ENCODE results near the gene GALNS. TPM values are rescaled to one million over a fixed set of nuclear protein-coding genes. Genes with fewer than 3 reads are reported as not detected.

Gene GALNS
- total and polyA plus RNA-seq, 2 of the 8 experiments (the other 6 are each of a cell fraction or from before 2014, with no cell fraction given): 8.9 to 17.8 TPM

DNA sequence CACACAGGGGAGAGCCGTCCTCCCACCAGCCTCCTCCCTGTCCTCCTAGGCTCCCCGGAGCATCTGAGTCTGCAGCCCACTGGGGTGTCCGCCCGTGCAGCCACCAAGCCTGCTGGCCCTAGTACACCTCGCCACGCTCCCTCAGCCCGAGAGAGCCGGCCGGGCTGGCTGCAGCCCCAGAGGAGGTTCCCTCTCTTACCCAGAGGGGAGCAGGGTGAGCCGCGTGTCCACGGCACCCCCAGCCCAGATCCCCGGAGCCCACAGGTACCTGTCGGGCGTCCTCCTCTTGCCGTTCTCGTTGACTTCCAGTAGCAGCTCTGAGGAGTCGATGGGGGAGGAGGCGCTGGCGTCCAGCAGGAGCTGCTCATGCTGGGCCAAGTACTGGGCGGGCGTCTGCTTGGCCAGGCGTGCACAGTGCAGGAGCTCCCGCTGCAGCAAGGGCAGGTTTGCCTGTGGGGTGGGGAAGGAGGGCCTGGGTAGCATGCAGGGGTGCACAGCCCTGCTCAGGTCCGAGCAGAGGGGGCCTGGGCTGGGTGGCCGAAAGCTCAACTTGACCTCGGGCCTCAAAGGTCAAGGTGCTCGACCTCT, 29.0 kb upstream of the GALNS start:
- TF ChIP-seq NRF1 (IDR thresholded peaks at IDR 0.05; ENCODE audit: low read depth, low read length) (no peak), GABPA (IDR thresholded peaks at IDR 0.05; ENCODE audit: borderline replicate concordance, insufficient read depth, low read length) (no peak)
- ChIA-PET CTCF (ENCODE audit: partially characterized antibody) (interaction anchor here (1.2 to 2.1 kb wide), 2 partner anchors 28 to 148 kb away, joined by 4 to 8 read pairs; partner anchors contain the start of genes GALNS and TRAPPC2L), POLR2A (ENCODE audit: partially characterized antibody) (interaction anchor here (0.9 kb wide), 1 partner anchor 76 kb away, joined by 5 read pairs; no protein-coding TSS in a partner anchor)
- Histone ChIP-seq H3K4ac (replicated peaks; ENCODE audit: insufficient read length, low read depth, low read length) (no peak overlapping the region), H2AFZ (ENCODE audit: low read length) (no peak overlapping the region), H4K20me1 (replicated peaks in 1 of 2; ENCODE audit: control insufficient read depth in 1 of 2, insufficient read depth in 2 of 2, low read length in 2 of 2) (peaks cover 0 to 4% of the 10 kb centered on the region in 2 experiments), H2BK12ac (ENCODE audit: low read depth, low read length) (no peak overlapping the region), H3K36me3 (ENCODE audit: control insufficient read depth in 2 of 4, insufficient read depth in 4 of 4, low read length in 3 of 4) (no peaks in the 10 kb centered on the region), H3K79me2 (ENCODE audit: control insufficient read depth in 1 of 2, insufficient read depth in 2 of 2, low read length in 2 of 2) (no peaks in the 10 kb centered on the region), H3K9ac (replicated peaks in 1 of 4; ENCODE audit: extremely low read depth in 1 of 4, low read depth in 3 of 4, low read length in 3 of 4) (no peak overlapping the region), H3K4me3 (ENCODE audit: extremely low read depth in 1 of 4, insufficient read depth in 2 of 4, low read depth in 3 of 4, low read length in 4 of 4) (no peak overlapping the region), H3K9me3 (ENCODE audit: insufficient read depth in 2 of 2, low read depth in 1 of 2, low read length in 1 of 2) (no peaks in the 10 kb centered on the region), H3K27me3 (replicated peaks in 1 of 4; ENCODE audit: control insufficient read depth in 3 of 4, extremely low read depth in 1 of 4, insufficient read depth in 3 of 4, low read length in 3 of 4) (peaks cover 0 to 5% (median 2%) of the 10 kb centered on the region in 4 experiments; a peak in 2 of 7 replicates), H4K91ac (replicated peaks; ENCODE audit: insufficient read length, low read length) (no peak overlapping the region), H3K23ac (ENCODE audit: insufficient read length) (no peak overlapping the region), H3K4me1 (replicated peaks in 1 of 4; ENCODE audit: control insufficient read depth in 3 of 4, insufficient read depth in 4 of 4, low read length in 3 of 4) (peaks cover 0 to 8% (median 3%) of the 10 kb centered on the region in 4 experiments; a peak in 4 of 7 replicates), H3K27ac (ENCODE audit: low read depth, low read length) (no peak overlapping the region), H3K18ac (ENCODE audit: extremely low read depth, low read length) (no peak overlapping the region), H2AK5ac (ENCODE audit: low read depth, low read length) (no peak overlapping the region), H2BK5ac (ENCODE audit: low read depth, low read length) (no peak overlapping the region), H3K79me1 (ENCODE audit: low read depth, low read length) (no peaks in the 10 kb centered on the region; the same call in 1 of the 2 replicates), H3K23me2 (ENCODE audit: low read depth, low read length) (no peaks in the 10 kb centered on the region; the same call in 1 of the 2 replicates), H2BK120ac (replicated peaks; ENCODE audit: low read depth, low read length) (no peak overlapping the region), H3K14ac (ENCODE audit: insufficient read length) (no peak overlapping the region), H2BK20ac (ENCODE audit: low read length) (no peak overlapping the region), H4K5ac (ENCODE audit: insufficient read length, low read depth, low read length) (no peak overlapping the region), H2BK15ac (ENCODE audit: low read length) (no peak overlapping the region), H3K4me2 (ENCODE audit: insufficient read depth in 1 of 2, low read depth in 2 of 2, low read length in 2 of 2) (no peak overlapping the region), H3K56ac (replicated peaks; ENCODE audit: insufficient read length, low read depth, low read length) (no peak overlapping the region), H4K8ac (ENCODE audit: extremely low read depth, insufficient read depth, low read length) (peak overlapping the region; percentile 35; the same call in 1 of the 2 replicates)
- FAIRE-seq (no peak), DNase-seq (ENCODE audit: low read depth in 1 of 2, low spot score in 2 of 2) (no peak)
- 90% methylated on average over 28 of the region's 28 CpGs; no CpG with 5 or more reads in 1 of the 2 experiments for WGBS, 2 experiments (ENCODE audit: extremely low coverage in 1 of 2, insufficient coverage in 1 of 2, insufficient read length in 1 of 2, insufficient replicate concordance in 2 of 2, low coverage in 1 of 2, low lambda C conversion rate in 2 of 2, missing lambda C conversion rate in 1 of 2)
